Mesendoderm (in vitro differentiated cells): ENCODE data around the gene SH2D3A.

Experiments used
- DNase-seq: peaks from one replicate; pipeline ENCODE4 v3.0.0; 2013
- H2AK5ac ChIP-seq: 2 replicates; pipeline ENCODE4 v1.6.1; 2013; ENCODE audit warnings: low read length, inconsistent platforms
- H2BK120ac ChIP-seq: 2 replicates; pipeline ENCODE4 v1.6.1; 2013; ENCODE audit warnings: low read depth, mild to moderate bottlenecking, low read length, moderate library complexity, mixed read lengths
- H2BK15ac ChIP-seq: replicated peaks from 2 replicates; pipeline ENCODE4 v1.6.1; 2013; ENCODE audit warnings: low read depth, mild to moderate bottlenecking, moderate library complexity
- H2BK5ac ChIP-seq: 2 replicates; pipeline ENCODE4 v1.6.1; 2013; ENCODE audit warnings: low read length, inconsistent platforms
- H3K18ac ChIP-seq: 2 replicates; pipeline ENCODE4 v1.6.1; 2013; ENCODE audit warnings: mild to moderate bottlenecking, low read length, mixed read lengths
- H3K23ac ChIP-seq: one replicate; pipeline ENCODE4 v1.6.1; 2013; ENCODE audit warnings: low read length
- H3K27ac ChIP-seq: 2 replicates; pipeline ENCODE4 v1.5.1; 2013; ENCODE audit warnings: low read depth, mild to moderate bottlenecking, inconsistent platforms, low read length, moderate library complexity
- H3K27me3 ChIP-seq: 2 replicates; pipeline ENCODE4 v1.6.1; 2013; ENCODE audit warnings: low read length, control low read depth, mild to moderate bottlenecking, inconsistent platforms; ENCODE audit not compliant: insufficient read depth, poor library complexity
- H3K36me3 ChIP-seq: 2 replicates; pipeline ENCODE4 v1.6.1; 2013; ENCODE audit warnings: low read length, inconsistent platforms; ENCODE audit not compliant: control insufficient read depth, insufficient read depth
- H3K4ac ChIP-seq: one replicate; pipeline ENCODE4 v1.6.1; 2013; ENCODE audit warnings: low read depth, mild to moderate bottlenecking, low read length, moderate library complexity
- H3K4me1 ChIP-seq: 2 replicates; pipeline ENCODE4 v1.6.1; 2013; ENCODE audit warnings: low read depth, low read length, inconsistent platforms; ENCODE audit not compliant: control insufficient read depth
- H3K4me2 ChIP-seq: 2 replicates; pipeline ENCODE4 v1.6.1; 2013; ENCODE audit warnings: low read length
- H3K4me3 ChIP-seq: 2 replicates; pipeline ENCODE4 v1.5.1; 2013; ENCODE audit warnings: mild to moderate bottlenecking, low read length
- H3K56ac ChIP-seq: one replicate; pipeline ENCODE4 v1.6.1; 2013; ENCODE audit warnings: low read length
- H3K79me1 ChIP-seq: 2 replicates; pipeline ENCODE4 v1.6.1; 2013; ENCODE audit warnings: low read length, inconsistent platforms
- H3K79me2 ChIP-seq: 2 replicates; pipeline ENCODE4 v1.6.1; 2013; ENCODE audit warnings: mild to moderate bottlenecking, low read length; ENCODE audit not compliant: control insufficient read depth, insufficient read depth
- H3K9ac ChIP-seq: 2 replicates; pipeline ENCODE4 v1.6.1; 2013; ENCODE audit warnings: low read length, inconsistent platforms
- H4K5ac ChIP-seq: one replicate; pipeline ENCODE4 v1.6.1; 2013; ENCODE audit warnings: low read length
- H4K8ac ChIP-seq: one replicate; pipeline ENCODE4 v1.6.1; 2013; ENCODE audit warnings: low read depth, mild to moderate bottlenecking, control low read depth, low read length, moderate library complexity
- WGBS: extraction: QIAGEN DNeasy Blood & Tissue Kit; methylation state at CpG from one replicate; pipeline ENCODE4 v1.1.7; 2013; ENCODE audit warnings: low lambda C conversion rate, missing lambda C conversion rate; ENCODE audit not compliant: insufficient coverage; ENCODE audit errors: extremely low coverage; 5-methylcytosine and 5-hydroxymethylcytosine counted together

Gene SH2D3A

GRCh38 chr19:6714749-6715555 lies 52.3 kb downstream of the SH2D3A start:
- Histone ChIP-seq H3K79me1 (peaks cover 2% of the 10 kb centered on the region), H3K9ac (no peak overlapping the region), H3K4me1 (no peaks in the 10 kb centered on the region), H3K4me2 (no peak overlapping the region), H3K36me3 (no peaks in the 10 kb centered on the region), H2AK5ac (no peak overlapping the region), H2BK120ac (no peak overlapping the region), H3K27me3 (no peaks in the 10 kb centered on the region), H3K4ac (no peak overlapping the region), H3K18ac (no peak overlapping the region), H2BK5ac (no peak overlapping the region), H4K5ac (no peak overlapping the region), H3K4me3 (no peak overlapping the region), H3K79me2 (no peaks in the 10 kb centered on the region), H3K56ac (no peak overlapping the region), H2BK15ac (no peak overlapping the region), H4K8ac (no peak overlapping the region), H3K23ac (no peak overlapping the region), H3K27ac (no peak overlapping the region)
- no peak for DNase-seq
- WGBS: no CpG with 5 or more reads among the region's 11 CpGs

DNA sequence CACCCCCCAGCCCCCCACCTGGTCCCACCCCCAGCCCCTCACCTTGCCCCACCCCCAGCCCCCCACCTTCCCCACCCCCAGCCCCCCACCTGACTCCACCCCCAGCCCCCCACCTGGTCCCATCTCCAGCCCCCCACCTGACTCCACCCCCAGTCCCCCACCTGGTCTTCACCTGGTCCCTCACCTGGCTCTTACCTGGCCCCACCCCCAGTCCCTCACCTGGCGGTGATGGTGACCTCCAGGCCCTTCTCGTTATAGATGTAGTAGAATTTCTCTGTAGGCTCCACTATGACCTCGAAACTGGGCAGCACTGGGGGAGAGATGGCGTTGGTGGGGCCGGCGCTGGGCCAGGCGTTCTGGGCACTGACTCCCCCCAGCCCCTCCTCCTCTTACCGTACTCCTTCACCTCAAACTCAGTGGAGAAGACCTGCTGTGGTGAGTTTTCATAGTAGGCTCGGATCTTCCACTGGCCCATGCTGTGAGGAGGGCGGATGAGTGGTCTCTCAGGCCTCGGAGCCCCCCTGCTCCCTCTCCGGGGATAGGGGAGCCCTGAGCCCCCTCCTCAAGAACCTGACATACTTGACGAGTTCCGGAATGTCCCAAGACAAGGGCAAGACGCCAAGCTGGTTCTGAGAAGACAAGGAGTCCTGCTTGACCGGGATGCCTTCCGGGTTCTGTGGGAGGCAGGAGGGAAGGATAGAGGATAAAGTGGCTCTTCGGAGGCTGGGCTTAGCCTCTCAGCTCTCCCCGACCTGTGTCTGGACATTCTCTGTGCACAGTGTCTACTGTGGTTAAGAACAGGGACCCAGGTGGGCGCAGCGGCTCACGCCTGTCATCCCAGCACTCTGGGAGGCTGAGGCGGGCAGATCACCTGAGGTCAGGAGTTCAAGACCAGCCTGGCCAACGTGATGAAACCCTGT lies 53.2 kb downstream of the SH2D3A start:
- Histone ChIP-seq H3K23ac (no peak overlapping the region), H3K4ac (no peak overlapping the region), H3K27me3 (no peaks in the 10 kb centered on the region), H3K4me1 (no peaks in the 10 kb centered on the region), H3K79me2 (no peaks in the 10 kb centered on the region), H2BK120ac (no peak overlapping the region), H4K5ac (no peak overlapping the region), H3K18ac (no peak overlapping the region), H4K8ac (no peak overlapping the region), H2BK5ac (no peak overlapping the region), H3K79me1 (peaks cover 2% of the 10 kb centered on the region), H2BK15ac (no peak overlapping the region), H3K27ac (no peak overlapping the region), H3K4me2 (no peak overlapping the region), H2AK5ac (no peak overlapping the region), H3K36me3 (no peaks in the 10 kb centered on the region), H3K56ac (no peak overlapping the region), H3K9ac (no peak overlapping the region), H3K4me3 (no peak overlapping the region)
- DNase-seq: no peak
- no CpG with 5 or more reads among the region's 24 CpGs for WGBS

DNA sequence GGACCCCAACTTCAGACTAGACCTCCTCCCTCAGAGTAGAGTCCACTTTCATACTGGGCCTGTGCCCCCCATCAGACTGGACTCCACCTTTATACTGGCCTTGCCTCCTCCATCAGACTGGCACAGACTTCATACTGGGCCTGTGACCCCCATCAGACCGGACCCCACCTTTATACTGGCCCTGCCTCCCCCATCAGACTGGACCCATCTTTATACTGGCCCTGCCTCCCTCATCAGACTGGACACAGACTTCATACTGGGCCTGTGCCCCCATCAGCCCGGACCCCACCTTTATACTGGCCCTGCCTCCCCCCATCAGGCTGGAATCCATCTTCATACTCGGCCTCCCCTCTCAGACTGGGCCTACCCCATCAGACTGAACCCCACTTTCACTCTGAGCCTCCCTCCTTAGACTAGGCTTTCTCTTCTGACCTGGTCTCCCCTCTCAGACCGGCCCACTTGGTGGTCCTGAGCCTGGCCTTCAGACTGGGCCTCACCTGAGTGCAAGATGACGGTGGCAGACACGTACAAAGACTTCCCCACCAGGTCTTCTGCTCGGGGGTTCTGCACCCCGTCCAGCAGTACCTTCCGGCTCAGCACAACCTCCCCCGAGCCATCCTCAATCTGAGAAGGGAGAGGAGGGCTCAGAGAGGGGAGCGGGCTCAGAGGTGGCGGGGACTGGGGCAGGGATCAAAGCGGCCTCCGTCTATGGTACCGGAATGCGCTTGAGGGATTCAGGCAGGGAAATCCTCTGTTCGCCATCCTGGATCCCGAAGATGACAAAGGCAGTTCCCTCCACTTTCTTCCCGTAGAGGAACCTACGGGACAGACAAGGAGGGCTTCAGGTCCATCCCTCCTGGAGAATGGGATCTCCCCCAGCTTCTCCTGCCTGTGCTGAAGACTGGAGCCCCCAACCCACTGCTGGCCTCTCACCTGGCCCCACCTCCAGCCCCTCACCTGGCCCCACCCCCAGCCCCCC lies 54.3 kb downstream of the SH2D3A start:
- Histone ChIP-seq H2BK5ac (no peak overlapping the region), H2BK15ac (no peak overlapping the region), H2BK120ac (no peak overlapping the region), H3K4me1 (no peaks in the 10 kb centered on the region), H2AK5ac (no peak overlapping the region), H3K4me3 (no peak overlapping the region), H3K4ac (no peak overlapping the region), H3K56ac (no peak overlapping the region), H4K5ac (no peak overlapping the region), H4K8ac (no peak overlapping the region), H3K79me2 (no peaks in the 10 kb centered on the region), H3K36me3 (no peaks in the 10 kb centered on the region), H3K23ac (no peak overlapping the region), H3K27me3 (no peaks in the 10 kb centered on the region), H3K27ac (no peak overlapping the region), H3K18ac (no peak overlapping the region), H3K9ac (no peak overlapping the region), H3K79me1 (peaks cover 2% of the 10 kb centered on the region), H3K4me2 (no peak overlapping the region)
- DNase-seq: no peak
- no CpG with 5 or more reads among the region's 20 CpGs for WGBS

GRCh38 chr19:6712231-6712630 lies 55.0 kb downstream of the SH2D3A start:
- WGBS: no CpG with 5 or more reads among the region's 16 CpGs
- no peaks in the 10 kb centered on the region for H3K4me1 ChIP-seq

GRCh38 chr19:6711605-6712004 lies 55.6 kb downstream of the SH2D3A start:
- no CpG with 5 or more reads among the region's 10 CpGs for whole genome bisulfite sequencing
- Histone ChIP-seq H3K36me3 (no peaks in the 10 kb centered on the region), H3K79me1 (no peaks in the 10 kb centered on the region), H4K8ac (no peak overlapping the region), H3K23ac (no peak overlapping the region), H3K79me2 (no peaks in the 10 kb centered on the region), H3K4me2 (no peak overlapping the region), H3K18ac (no peak overlapping the region), H3K56ac (no peak overlapping the region), H2BK120ac (no peak overlapping the region), H3K4ac (no peak overlapping the region), H3K4me3 (no peak overlapping the region), H3K27ac (no peak overlapping the region), H3K4me1 (no peaks in the 10 kb centered on the region), H3K9ac (no peak overlapping the region), H4K5ac (no peak overlapping the region), H2AK5ac (no peak overlapping the region), H2BK15ac (no peak overlapping the region), H2BK5ac (no peak overlapping the region), H3K27me3 (no peaks in the 10 kb centered on the region)
- no peak for DNase-seq

More at GRCh38 chr19:6712231-6712630, 55.0 kb downstream of the SH2D3A start:
- no peak overlapping the region for H2BK5ac ChIP-seq
- no peak overlapping the region for H2BK120ac ChIP-seq
- H3K36me3 ChIP-seq: no peaks in the 10 kb centered on the region
- no peak for DNase-seq
- no peaks in the 10 kb centered on the region for H3K79me2 ChIP-seq
- no peak overlapping the region for H3K9ac ChIP-seq
- no peak overlapping the region for H4K8ac ChIP-seq
- H3K23ac ChIP-seq: no peak overlapping the region
- H3K27me3 ChIP-seq: no peaks in the 10 kb centered on the region
- H3K18ac ChIP-seq: no peak overlapping the region
- no peak overlapping the region for H3K4ac ChIP-seq
- no peak overlapping the region for H3K4me3 ChIP-seq
- H3K4me2 ChIP-seq: no peak overlapping the region
- H2AK5ac ChIP-seq: no peak overlapping the region
- no peak overlapping the region for H2BK15ac ChIP-seq
- H4K5ac ChIP-seq: no peak overlapping the region
- H3K56ac ChIP-seq: no peak overlapping the region
- H3K79me1 ChIP-seq: no peaks in the 10 kb centered on the region
- H3K27ac ChIP-seq: no peak overlapping the region
